Measurements from ENCODE around the gene CFLAR. TPM values are rescaled to one million over a fixed set of nuclear protein-coding genes. Genes with fewer than 3 reads are reported as not detected.
A peak's percentile ranks its signal among the peaks of the same experiment; 100 is the strongest.

Gene CFLAR
- total and polyA plus RNA-seq, 2 of the 13 experiments (the other 11 are each of a cell fraction or from before 2014, with no cell fraction given), result 43.8 to 92.1 TPM

- no peak overlapping the region for H3K4me3 ChIP-seq (replicated peaks in 1 of 3; ENCODE audit: insufficient read depth in 1 of 3, low read depth in 2 of 3, low read length in 3 of 3)
- ChIA-PET CTCF (ENCODE audit: low intra/inter-chr PET ratio, low total read pairs) (no interaction called here), POLR2A (interaction anchor here (0.7 to 5.7 kb wide), 5 partner anchors 31 to 287 kb away, joined by 3 to 75 read pairs (median 3); partner anchors contain the start of genes CASP10, CFLAR, CLK1 and NIF3L1)
- ATAC-seq (no peak), DNase-seq (ENCODE audit: low spot score) (peak; percentile 39), FAIRE-seq (no peak)
- no peaks in the 10 kb centered on the region for H3K9me3 ChIP-seq (ENCODE audit: low read length)
- peaks cover 39% of the 10 kb centered on the region for H3K4me1 ChIP-seq (ENCODE audit: insufficient read depth, low read length)
- intact Hi-C loops (cut with micrococcal nuclease; ENCODE audit: unreplicated experiment) (no loop called here), in situ Hi-C loops (cut with HindIII; ENCODE audit: extremely low pct_ligation_motif_present, low pct_unique_long_range_greater_than_20kb) (no loop called here)
- no peaks in the 10 kb centered on the region for H4K20me1 ChIP-seq (ENCODE audit: insufficient read depth, low read length)
- H3K36me3 ChIP-seq (replicated peaks in 1 of 2; ENCODE audit: control insufficient read depth in 1 of 2, insufficient read depth in 2 of 2, low read length in 2 of 2), result peaks cover 8 to 45% of the 10 kb centered on the region in 2 experiments; a peak in 4 of 5 replicates
- TSS peak; percentile 6 for BruUV-seq (replicated peaks)
- H3K79me2 ChIP-seq (ENCODE audit: insufficient read depth, low read length), result peaks cover 3% of the 10 kb centered on the region
- 77% methylated on average over 8 of the region's 8 CpGs for WGBS (ENCODE audit: low lambda C conversion rate)
- no peaks in the 10 kb centered on the region for H3K27me3 ChIP-seq (ENCODE audit: control insufficient read depth in 1 of 2, insufficient read depth in 2 of 2, low read length in 2 of 2)
- TF ChIP-seq FOSL2 (CRISPR knock-in tag; IDR thresholded peaks at IDR 0.05) (peak; percentile 65), MEIS2 (CRISPR knock-in tag; IDR thresholded peaks at IDR 0.05) (no peak), ZNF24 (IDR thresholded peaks at IDR 0.05) (0 out of 2 replicates have a peak, but pooled peaks have one; percentile 29)
- no peak overlapping the region for H3K4me2 ChIP-seq (ENCODE audit: low read depth, low read length)
- no peak overlapping the region for H3K9ac ChIP-seq (ENCODE audit: insufficient read depth, low read depth, low read length)
- no peak overlapping the region for H2AFZ ChIP-seq (ENCODE audit: low read length)
- H3K27ac ChIP-seq (ENCODE audit: extremely low read length, insufficient read depth, low read length), result peak overlapping the region; percentile 91
These were observed 35.4 kb downstream of the CFLAR start for GRCh38 chr2:201151127-201151981.

GRCh38 chr2:201152517-201152916 lies 36.6 kb downstream of the CFLAR start:
- no TSS peak for BruUV-seq (replicated peaks)
- ATAC-seq, result no peak
- H4K20me1 ChIP-seq (ENCODE audit: insufficient read depth, low read length), result no peaks in the 10 kb centered on the region
- in situ Hi-C loops (cut with HindIII; ENCODE audit: extremely low pct_ligation_motif_present, low pct_unique_long_range_greater_than_20kb), result no loop called here
- no peak overlapping the region for H3K9ac ChIP-seq (ENCODE audit: insufficient read depth, low read depth, low read length)
- no peak overlapping the region for H3K27ac ChIP-seq (ENCODE audit: extremely low read length, insufficient read depth, low read length)
- no peak for FAIRE-seq
- no peak for DNase-seq (ENCODE audit: low spot score)
- no peak overlapping the region for H3K4me3 ChIP-seq (replicated peaks in 1 of 3; ENCODE audit: insufficient read depth in 1 of 3, low read depth in 2 of 3, low read length in 3 of 3)
- no peak overlapping the region for H2AFZ ChIP-seq (ENCODE audit: low read length)
- no peaks in the 10 kb centered on the region for H3K9me3 ChIP-seq (ENCODE audit: low read length)
- ChIA-PET POLR2A (interaction anchor here (0.6 to 5.7 kb wide), 5 partner anchors 19 to 288 kb away, joined by 3 to 75 read pairs (median 3); partner anchors contain the start of genes CFLAR, CLK1 and NIF3L1), CTCF (ENCODE audit: low intra/inter-chr PET ratio, low total read pairs) (no interaction called here)
- WGBS (ENCODE audit: low lambda C conversion rate), result 100% methylated on average over 1 of the region's 1 CpG
- intact Hi-C loops (cut with micrococcal nuclease; ENCODE audit: unreplicated experiment), result no loop called here
- no peak overlapping the region for H3K4me2 ChIP-seq (ENCODE audit: low read depth, low read length)
- TF ChIP-seq ZNF704 (CRISPR knock-in tag; IDR thresholded peaks at IDR 0.05; ENCODE audit: borderline replicate concordance) (no peak), CENPX (CRISPR knock-in tag; IDR thresholded peaks at IDR 0.05) (no peak), POGK (CRISPR knock-in tag; conservative IDR thresholded peaks at IDR 0.05) (no peak), CREBL2 (CRISPR knock-in tag; IDR thresholded peaks at IDR 0.05; ENCODE audit: borderline replicate concordance) (no peak), GZF1 (CRISPR knock-in tag; IDR thresholded peaks at IDR 0.05) (no peak), NFKB2 (CRISPR knock-in tag; IDR thresholded peaks at IDR 0.05; ENCODE audit: borderline replicate concordance) (no peak)
- H3K79me2 ChIP-seq (ENCODE audit: insufficient read depth, low read length), result peaks cover 3% of the 10 kb centered on the region
- peaks cover 12 to 53% of the 10 kb centered on the region in 2 experiments; a peak in 4 of 5 replicates for H3K36me3 ChIP-seq (replicated peaks in 1 of 2; ENCODE audit: control insufficient read depth in 1 of 2, insufficient read depth in 2 of 2, low read length in 2 of 2)
- H3K27me3 ChIP-seq (ENCODE audit: control insufficient read depth in 1 of 2, insufficient read depth in 2 of 2, low read length in 2 of 2), result no peaks in the 10 kb centered on the region
- H3K4me1 ChIP-seq (ENCODE audit: insufficient read depth, low read length), result peaks cover 39% of the 10 kb centered on the region
